Regular cardiac myocyte (primary cell): ENCODE measurements around the gene ARL11. TPM values are rescaled to one million over a fixed set of nuclear protein-coding genes. Genes with fewer than 3 reads are reported as not detected.

Source experiments
- total RNA-seq: library from RNA; depleted of rRNA; stranded (reverse); fragments of >200 nt; gene quantifications from 2 replicates; pipeline ENCODE4 v1.2.3, GENCODE V29; 2014

Gene ARL11
- total RNA-seq, result under 0.01 TPM in 1 of 2 replicates, not detected in the other

DNA sequence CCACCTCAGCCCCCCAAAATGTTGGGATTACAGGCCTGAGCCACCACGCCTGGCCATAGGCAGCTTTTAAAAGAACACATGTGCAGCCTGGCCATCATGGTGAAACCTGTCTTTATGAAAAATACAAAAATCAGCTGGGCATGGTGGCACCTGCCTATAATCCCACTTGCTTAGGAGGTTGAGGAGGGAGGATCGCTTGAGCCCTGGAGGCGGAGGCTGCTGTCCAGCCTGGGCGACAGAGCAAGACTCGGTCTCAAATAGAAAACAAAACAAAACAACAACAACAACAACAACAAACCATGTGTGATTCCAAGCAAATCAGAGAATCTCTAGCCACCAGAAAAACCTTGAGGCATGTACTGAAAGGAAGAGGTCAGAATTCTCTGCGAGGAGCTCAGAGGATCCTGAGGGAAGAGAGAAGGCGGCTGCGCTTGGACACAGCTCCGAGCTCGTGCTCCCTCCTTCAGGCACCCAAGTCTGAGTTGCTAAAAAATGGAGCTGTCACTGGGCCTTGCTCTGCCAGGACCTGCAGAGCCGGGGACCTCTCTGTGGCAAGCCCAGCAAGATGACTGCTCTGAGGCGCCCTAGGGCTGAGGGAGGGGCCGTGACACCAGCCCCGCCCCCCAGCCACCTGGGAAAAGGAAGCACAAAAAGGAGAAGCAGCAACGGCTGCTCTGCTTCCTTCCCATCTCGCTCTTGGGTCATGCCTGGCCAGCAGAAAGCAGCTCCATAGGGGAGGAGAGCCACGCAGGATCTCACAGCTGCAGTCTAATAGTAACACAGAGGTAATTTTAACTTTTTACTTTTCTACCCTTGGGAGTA lies at the start of gene ARL11:
Gene ARL11, plus strand, starts transcription at position 677 of the 822 bp plus-strand sequence. CDS start 1,941 bp downstream, outside the sequence.

DNA sequence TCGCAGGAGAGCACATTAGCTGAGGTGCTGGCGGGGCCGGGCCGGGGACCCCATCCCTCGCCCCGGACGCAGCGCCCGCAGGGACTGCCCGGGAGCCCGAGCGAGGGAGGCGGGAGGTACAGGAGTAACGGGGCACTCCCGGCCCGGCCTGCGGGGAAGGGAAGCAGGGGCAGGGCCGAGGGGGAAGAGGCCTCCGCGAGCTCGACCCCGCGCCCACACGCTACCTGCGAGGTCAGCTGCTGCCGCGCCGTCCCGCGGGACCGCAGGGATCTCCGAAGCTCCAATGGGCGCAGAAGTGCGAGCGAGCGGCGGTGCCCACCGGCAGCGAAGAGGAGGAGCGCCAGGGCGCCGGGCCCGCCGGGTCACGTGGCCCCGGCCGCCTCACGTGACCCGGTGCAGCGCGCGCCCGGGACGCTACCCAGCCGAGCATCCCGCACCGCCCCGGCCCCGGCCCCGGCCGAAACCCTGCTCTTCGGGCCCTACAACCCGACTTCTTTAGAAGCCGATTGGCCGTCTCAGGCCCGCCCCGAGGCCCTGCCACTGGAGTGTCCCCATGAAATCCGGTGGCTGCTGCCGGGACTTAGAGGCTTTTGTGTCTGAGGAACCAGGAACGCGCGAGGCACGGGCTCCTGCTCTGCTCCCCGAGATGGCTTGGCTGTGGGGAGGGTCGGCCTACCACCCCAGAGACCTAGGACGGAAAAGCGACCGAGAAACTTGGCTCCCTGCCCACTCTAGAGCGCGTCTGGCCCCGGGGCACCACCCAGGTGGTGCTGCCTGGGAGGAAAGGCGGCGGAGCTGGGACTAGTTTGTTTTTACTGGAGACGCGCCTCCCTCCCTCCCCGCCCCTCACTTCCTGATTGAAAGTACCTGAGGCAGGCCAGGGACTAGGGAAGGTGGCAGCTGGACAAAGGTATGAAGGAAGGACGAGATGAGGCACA lies 42.8 kb upstream of the ARL11 start, which contains the start of gene RCBTB1:
Gene RCBTB1, minus strand, starts transcription at position 339 of the 938 bp plus-strand sequence. CDS start 18,279 bp downstream, outside the sequence.

Other genes with a start within 250 kb of the ARL11 start
- 7.5 and 7.9 TPM in 2 replicates for gene CAB39L, start 184.4 kb upstream of the ARL11 start, total RNA-seq
- 6.3 and 11.6 TPM in 2 replicates for gene SETDB2, start 184.2 kb upstream of the ARL11 start, total RNA-seq
- gene PHF11, start 132.6 kb upstream of the ARL11 start, total RNA-seq, result 12.8 and 16.3 TPM in 2 replicates
- 16.7 and 21.4 TPM in 2 replicates for gene RCBTB1, start 42.9 kb upstream of the ARL11 start, total RNA-seq
- 56.9 and 71.1 TPM in 2 replicates for gene EBPL, start 63.0 kb downstream of the ARL11 start, total RNA-seq
- gene KPNA3, start 164.2 kb downstream of the ARL11 start, total RNA-seq, result 27.6 and 39.9 TPM in 2 replicates